ENCODE data around the gene ENDOU. TPM values are rescaled to one million over a fixed set of nuclear protein-coding genes. Genes with fewer than 3 reads are reported as not detected.

ENDOU gene
- total RNA-seq, 1 experiment from 2014 or later = not detected

DNA sequence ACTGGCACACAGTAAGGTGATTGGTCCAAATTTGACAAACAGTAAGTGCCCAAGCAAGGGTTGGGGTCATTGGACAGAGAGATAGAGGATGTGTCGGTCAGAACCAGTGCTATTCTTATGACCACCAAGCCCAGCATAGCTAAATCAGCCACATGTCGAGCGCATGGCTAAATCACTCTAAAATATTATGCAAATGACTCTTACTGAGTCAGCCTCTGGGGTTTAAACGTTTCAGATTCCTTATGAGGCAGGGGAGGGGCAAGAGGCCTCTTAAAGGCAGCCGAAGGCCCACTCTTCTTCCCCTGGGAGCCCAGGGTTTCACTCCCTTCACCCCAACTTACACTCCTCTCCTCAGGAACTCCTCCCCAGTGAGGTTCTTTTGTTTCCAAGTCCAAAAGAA is 603 bp upstream of the ENDOU start:
- TF ChIP-seq, protein P1, sequence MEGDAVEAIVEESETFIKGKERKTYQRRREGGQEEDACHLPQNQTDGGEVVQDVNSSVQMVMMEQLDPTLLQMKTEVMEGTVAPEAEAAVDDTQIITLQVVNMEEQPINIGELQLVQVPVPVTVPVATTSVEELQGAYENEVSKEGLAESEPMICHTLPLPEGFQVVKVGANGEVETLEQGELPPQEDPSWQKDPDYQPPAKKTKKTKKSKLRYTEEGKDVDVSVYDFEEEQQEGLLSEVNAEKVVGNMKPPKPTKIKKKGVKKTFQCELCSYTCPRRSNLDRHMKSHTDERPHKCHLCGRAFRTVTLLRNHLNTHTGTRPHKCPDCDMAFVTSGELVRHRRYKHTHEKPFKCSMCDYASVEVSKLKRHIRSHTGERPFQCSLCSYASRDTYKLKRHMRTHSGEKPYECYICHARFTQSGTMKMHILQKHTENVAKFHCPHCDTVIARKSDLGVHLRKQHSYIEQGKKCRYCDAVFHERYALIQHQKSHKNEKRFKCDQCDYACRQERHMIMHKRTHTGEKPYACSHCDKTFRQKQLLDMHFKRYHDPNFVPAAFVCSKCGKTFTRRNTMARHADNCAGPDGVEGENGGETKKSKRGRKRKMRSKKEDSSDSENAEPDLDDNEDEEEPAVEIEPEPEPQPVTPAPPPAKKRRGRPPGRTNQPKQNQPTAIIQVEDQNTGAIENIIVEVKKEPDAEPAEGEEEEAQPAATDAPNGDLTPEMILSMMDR (IDR thresholded peaks at IDR 0.05) = no peak
- TF ChIP-seq, protein P2, sequence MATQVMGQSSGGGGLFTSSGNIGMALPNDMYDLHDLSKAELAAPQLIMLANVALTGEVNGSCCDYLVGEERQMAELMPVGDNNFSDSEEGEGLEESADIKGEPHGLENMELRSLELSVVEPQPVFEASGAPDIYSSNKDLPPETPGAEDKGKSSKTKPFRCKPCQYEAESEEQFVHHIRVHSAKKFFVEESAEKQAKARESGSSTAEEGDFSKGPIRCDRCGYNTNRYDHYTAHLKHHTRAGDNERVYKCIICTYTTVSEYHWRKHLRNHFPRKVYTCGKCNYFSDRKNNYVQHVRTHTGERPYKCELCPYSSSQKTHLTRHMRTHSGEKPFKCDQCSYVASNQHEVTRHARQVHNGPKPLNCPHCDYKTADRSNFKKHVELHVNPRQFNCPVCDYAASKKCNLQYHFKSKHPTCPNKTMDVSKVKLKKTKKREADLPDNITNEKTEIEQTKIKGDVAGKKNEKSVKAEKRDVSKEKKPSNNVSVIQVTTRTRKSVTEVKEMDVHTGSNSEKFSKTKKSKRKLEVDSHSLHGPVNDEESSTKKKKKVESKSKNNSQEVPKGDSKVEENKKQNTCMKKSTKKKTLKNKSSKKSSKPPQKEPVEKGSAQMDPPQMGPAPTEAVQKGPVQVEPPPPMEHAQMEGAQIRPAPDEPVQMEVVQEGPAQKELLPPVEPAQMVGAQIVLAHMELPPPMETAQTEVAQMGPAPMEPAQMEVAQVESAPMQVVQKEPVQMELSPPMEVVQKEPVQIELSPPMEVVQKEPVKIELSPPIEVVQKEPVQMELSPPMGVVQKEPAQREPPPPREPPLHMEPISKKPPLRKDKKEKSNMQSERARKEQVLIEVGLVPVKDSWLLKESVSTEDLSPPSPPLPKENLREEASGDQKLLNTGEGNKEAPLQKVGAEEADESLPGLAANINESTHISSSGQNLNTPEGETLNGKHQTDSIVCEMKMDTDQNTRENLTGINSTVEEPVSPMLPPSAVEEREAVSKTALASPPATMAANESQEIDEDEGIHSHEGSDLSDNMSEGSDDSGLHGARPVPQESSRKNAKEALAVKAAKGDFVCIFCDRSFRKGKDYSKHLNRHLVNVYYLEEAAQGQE (IDR thresholded peaks at IDR 0.05; ENCODE audit: insufficient read depth in 1 of 2, low read depth in 2 of 2, low read length in 1 of 2) = no peak
- TF ChIP-seq SIN3A (IDR thresholded peaks at IDR 0.05; ENCODE audit: borderline replicate concordance, insufficient read depth, low read depth, low read length) = no peak
- no peak for TF ChIP-seq POLR2AphosphoS5 (IDR thresholded peaks at IDR 0.05; ENCODE audit: low read depth, low read length)
- no peak for TF ChIP-seq TCF7L2 (IDR thresholded peaks at IDR 0.05; ENCODE audit: low read depth, low read length)
- Histone ChIP-seq H3K4me3 (ENCODE audit: low read depth in 2 of 2, low read length in 2 of 2) (no peak overlapping the region), H3K27ac (ENCODE audit: low read length) (no peak overlapping the region), H3K4me1 (ENCODE audit: control insufficient read depth, insufficient read depth, low read length) (no peaks in the 10 kb centered on the region), H3K9me3 (ENCODE audit: control insufficient read depth, insufficient read depth, low read depth, low read length) (no peaks in the 10 kb centered on the region), H3K27me3 (ENCODE audit: control insufficient read depth, insufficient read depth, low read length) (no peaks in the 10 kb centered on the region), H3K36me3 (ENCODE audit: control insufficient read depth, insufficient read depth, low read length) (no peaks in the 10 kb centered on the region)
- CTCF ChIA-PET = interaction anchor here (0.7 to 1.2 kb wide), 2 partner anchors 17 to 112 kb away, joined by 3 read pairs; no protein-coding TSS in a partner anchor
- no peak for DNase-seq (ENCODE audit: low read depth, low spot score)
- in situ Hi-C loops (cut with HindIII; ENCODE audit: low pct_unique_long_range_greater_than_20kb, low sequenced_read_pairs) (no loop called here), intact Hi-C loops (cut with micrococcal nuclease; ENCODE audit: unreplicated experiment) (no loop called here)
- ATAC-seq = no peak
- BruUV-seq (replicated peaks) = no TSS peak
- POLR2A ChIA-PET = interaction anchor here (0.6 kb wide), 1 partner anchor 48 kb away, joined by 3 read pairs; no protein-coding TSS in a partner anchor

DNA sequence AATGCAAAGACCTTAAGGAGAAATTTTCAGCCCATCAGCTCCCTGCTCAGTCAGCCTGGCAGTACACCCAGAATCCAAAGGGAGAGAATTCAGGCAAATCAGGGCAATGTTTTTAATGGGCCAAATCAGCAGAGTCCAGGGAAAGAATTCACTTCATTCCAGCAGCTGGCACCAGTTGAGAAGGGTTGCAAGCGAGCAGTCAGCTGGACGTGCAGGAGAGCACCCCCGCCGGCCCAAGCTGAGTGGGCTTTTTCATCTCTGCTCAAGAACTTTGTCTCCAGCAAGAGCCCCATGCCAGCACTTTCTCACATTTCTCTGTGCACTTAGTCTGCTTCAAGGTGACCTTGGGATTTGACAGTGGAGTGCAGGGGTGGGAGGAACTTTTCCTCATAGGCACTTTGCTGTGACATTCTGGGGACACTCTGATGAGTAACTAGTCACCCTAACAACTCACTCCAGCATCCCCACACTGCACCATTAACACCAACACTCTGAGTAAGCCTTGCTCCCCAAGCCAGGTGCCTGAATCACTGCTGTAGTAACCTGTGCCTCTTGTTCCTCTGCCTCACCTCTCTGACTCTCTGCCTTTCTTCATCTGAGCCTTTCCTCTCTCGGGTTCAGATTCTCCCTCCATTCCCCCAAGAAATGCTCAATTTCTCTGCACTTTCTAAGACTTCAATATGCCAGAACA is 2.2 kb downstream of the ENDOU start:
- POLR2A ChIA-PET = no interaction called here
- DNase-seq (ENCODE audit: low read depth, low spot score) (no peak), ATAC-seq (no peak)
- CTCF ChIA-PET = no interaction called here
- H3K36me3 ChIP-seq (ENCODE audit: control insufficient read depth, insufficient read depth, low read length) = no peaks in the 10 kb centered on the region
- BruUV-seq (replicated peaks) = no TSS peak
- no peaks in the 10 kb centered on the region for H3K27me3 ChIP-seq (ENCODE audit: control insufficient read depth, insufficient read depth, low read length)
- no peaks in the 10 kb centered on the region for H3K9me3 ChIP-seq (ENCODE audit: control insufficient read depth, insufficient read depth, low read depth, low read length)
- in situ Hi-C loops (cut with HindIII; ENCODE audit: low pct_unique_long_range_greater_than_20kb, low sequenced_read_pairs) (no loop called here), intact Hi-C loops (cut with micrococcal nuclease; ENCODE audit: unreplicated experiment) (no loop called here)
- no peaks in the 10 kb centered on the region for H3K4me1 ChIP-seq (ENCODE audit: control insufficient read depth, insufficient read depth, low read length)
- TF ChIP-seq SIN3A (IDR thresholded peaks at IDR 0.05; ENCODE audit: borderline replicate concordance, insufficient read depth, low read depth, low read length) = no peak
- TF ChIP-seq, protein P1 (IDR thresholded peaks at IDR 0.05) = no peak
- no peak for TF ChIP-seq POLR2AphosphoS5 (IDR thresholded peaks at IDR 0.05; ENCODE audit: low read depth, low read length)
- TF ChIP-seq TCF7L2 (IDR thresholded peaks at IDR 0.05; ENCODE audit: low read depth, low read length) = no peak
- TF ChIP-seq, protein P2 (IDR thresholded peaks at IDR 0.05; ENCODE audit: insufficient read depth in 1 of 2, low read depth in 2 of 2, low read length in 1 of 2) = no peak
- H3K27ac ChIP-seq (ENCODE audit: low read length) = no peak overlapping the region
- no peak overlapping the region for H3K4me3 ChIP-seq (ENCODE audit: low read depth in 2 of 2, low read length in 2 of 2)
